ENCODE results near the gene EHMT1.

Gene EHMT1

DNA sequence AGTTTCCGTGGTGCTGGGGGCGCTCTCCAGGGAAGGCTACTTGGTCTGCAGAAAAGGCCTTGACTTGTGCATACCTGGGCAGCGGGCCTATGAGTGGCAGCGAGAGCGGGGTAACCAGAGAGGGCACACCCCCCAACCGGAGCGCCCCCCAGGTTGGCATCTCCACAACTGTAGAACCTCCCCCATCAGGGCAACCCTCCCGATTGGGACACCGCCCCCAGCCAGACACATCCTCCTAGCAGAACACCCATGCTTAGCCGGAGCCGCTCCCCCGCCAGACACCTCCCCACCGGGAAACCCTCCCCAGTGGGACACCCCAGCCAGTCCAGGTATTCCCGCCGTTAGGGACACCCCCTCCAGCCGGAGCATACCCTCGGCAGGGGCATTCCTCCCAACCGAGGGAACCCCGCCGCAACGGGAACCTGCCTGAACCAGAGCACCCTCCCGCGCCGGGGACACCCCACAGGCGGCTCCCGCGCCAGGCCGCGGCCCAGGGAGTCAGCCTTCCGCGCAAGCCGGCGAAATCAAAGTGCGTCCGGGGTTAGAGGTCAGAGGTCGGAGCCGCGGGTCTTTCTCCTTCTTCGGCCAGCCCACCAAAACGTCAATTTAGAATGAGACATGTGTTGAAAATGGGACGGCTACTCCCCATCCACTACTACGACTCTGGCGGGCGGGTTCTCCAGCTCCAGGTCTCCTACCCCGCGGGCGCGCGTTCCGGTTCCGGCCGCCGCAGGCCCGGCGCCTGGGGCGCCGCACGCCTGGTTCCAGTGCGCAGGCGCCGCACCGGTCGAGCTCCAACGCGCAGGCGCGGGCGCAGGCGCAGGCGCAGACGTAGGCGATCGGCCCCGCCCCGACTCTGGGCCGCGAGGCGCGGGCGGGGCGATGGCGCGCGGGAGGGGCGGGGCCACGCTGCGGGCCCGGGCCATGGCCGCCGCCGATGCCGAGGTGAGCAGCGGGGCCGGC, at the start of gene EHMT1:
Gene EHMT1, plus strand, starts transcription at position 901 of the 963 bp plus-strand sequence. Its CDS starts 24 bp downstream, at position 925.
- DNase-seq, result peak; percentile 29

GRCh38 chr9:137569609-137570203, 49.1 kb upstream of the EHMT1 start:
- no peak for DNase-seq

DNA sequence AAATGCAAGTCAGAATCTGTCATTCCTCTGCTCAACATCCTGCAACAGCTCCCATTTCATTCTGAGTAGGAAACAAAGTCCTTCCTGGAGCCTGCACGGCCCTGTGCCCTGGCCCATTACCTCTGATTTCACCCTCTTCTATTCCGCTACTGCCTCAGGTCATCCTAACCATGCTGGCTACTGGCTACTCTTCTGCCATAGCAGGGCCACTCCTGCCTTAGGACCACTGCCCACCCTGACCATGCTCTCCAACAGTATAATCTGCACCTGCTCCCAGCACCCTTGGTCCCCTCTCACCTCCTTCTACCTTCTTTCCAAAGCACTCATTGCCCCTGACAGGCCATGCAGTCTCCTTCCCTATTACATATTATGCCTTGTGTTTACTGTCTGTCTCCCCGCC, 48.2 kb upstream of the EHMT1 start:
- DNase-seq, result no peak

- no peak for DNase-seq
These were observed 44.6 kb upstream of the EHMT1 start for GRCh38 chr9:137574192-137574591.

DNA sequence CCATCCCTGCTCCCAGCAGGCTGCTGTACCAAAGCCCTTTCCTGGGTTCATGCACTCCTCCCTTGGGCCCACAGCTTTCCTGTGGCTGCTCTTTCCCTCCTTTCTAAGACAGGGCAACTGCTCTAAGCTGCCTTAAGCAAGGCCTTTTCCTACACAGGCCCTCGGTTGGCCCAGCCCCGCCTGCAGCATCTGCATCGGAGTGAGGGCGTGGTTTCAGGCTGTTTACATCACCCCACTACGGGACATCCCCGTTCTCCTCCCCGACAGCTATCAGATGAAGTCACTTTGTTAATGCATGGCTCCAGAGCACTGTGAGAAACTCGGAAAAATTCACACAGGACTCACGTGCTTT, 43.5 kb upstream of the EHMT1 start:
- no peak for DNase-seq

DNA sequence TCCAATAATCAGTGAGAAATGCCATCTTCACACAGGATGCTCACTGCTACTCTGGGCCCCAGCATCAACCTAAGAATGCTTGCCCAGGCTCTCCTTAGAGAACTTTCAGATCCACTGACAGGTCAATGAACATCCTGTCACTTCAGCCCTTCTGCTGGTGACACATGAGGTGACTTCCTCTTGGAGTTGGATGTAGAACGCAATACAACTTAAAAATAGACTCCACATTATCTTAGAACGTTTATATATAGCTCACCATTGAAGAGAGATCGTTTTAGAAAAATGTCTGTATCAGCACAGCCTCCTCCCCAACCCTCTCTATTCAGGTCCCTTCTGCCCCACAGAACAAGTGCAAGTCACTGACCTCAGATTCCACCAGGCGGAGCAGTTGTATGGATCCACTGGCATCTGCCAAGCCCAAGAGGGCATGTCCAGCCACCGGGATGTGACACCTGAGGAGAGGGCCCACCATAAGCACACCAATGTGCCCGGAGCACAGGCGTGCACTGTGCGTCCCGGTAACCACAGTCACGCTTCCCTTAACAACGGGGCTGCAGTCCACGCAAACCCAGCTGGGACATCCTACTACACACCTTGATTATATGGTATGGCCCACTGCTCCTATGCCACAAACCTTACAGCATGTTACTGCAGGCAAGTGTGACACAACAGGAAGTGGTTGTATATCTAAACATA, 42.9 kb upstream of the EHMT1 start:
- DNase-seq, result no peak

DNA sequence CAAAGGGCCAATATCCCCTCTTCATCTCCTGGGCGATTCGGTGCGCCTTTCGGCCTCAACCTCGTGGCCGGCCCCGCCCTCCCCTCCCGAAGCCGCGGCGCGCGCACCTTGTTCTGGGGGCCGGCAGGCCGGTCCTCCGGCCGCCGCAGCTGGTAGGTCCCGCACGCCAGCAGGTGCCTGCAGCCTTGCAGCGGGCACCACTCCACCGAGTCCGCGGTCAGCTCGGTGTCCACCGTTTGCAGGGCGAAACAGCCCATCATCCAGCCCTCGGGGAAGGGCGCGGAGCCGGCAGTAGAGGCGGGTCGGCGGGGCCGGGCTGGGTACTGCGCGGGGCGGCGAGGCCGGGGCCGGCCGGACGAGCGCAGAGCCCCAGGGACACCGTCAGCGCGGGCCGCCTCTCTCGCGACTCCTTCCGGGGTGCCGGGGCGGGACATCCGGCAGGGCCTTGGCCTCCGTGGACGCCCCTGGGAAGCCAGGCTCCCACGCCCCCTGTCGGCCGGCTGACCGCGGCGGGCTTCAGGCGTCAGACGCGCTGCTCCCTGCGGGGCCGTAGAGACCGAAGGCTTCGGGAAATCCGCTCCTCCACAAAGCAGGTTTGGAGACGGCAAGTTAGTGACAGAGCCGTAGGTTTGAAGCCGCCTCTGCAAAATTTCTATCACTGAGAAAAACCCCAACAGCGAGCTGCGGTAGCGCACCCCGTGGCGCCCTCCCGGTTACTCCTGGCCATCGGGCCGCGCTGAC, 40.1 kb upstream of the EHMT1 start, which contains the start of gene DPH7:
Gene DPH7, minus strand, starts transcription at position 408 of the 741 bp plus-strand sequence. Its CDS starts 148 bp downstream, at position 260.
- peak; percentile 34 for DNase-seq

GRCh38 chr9:137579259-137579604, 39.6 kb upstream of the EHMT1 start:
- no peak for DNase-seq

- DNase-seq, result no peak
These were observed 38.4 kb upstream of the EHMT1 start for GRCh38 chr9:137580209-137580953.

GRCh38 chr9:137580954-137581322, 37.9 kb upstream of the EHMT1 start:
- no peak for DNase-seq

DNA sequence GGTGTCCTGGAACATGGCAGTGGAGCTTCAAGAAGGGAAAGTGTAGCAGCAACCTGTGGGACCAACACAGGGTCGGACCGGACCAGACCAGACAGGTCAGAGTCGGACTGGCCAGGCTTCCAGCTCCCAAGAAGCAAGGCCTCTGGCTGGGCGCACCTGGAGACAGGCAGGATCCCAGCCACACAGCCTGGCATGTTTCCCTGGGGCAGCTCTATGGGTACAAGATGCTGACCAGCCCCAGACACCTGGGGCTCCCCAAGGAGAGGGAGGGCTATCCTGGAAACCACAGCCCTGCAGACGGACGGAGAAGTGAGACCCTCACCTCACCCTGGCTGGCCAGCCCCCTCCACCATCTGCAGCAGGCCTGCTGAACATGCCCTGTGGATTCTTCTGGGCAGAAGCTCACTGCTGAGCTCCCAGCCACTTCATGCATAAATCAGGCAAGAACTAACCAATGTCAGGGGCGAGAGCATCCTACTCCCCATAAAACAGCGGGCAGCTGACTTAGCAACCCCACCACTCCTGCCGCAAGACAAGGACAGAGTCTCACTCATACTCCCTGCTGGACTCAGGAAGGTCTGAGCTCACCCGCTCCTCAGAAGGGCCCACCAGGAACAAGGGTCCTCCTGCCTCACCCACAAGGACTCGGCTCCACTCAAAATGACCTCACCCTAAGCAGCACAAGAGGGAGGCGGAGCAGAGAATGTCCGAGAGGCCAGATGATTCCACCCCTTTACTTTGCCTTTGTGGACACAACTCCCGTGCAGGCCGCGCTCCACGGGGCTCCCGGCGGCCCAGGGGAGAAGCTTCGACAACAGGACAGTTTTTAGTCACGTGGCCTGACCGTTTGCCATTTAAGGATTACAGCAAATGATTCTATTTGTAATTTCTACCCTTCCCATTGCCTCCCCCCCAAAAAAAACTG, 37.2 kb upstream of the EHMT1 start:
- no peak for DNase-seq

DNA sequence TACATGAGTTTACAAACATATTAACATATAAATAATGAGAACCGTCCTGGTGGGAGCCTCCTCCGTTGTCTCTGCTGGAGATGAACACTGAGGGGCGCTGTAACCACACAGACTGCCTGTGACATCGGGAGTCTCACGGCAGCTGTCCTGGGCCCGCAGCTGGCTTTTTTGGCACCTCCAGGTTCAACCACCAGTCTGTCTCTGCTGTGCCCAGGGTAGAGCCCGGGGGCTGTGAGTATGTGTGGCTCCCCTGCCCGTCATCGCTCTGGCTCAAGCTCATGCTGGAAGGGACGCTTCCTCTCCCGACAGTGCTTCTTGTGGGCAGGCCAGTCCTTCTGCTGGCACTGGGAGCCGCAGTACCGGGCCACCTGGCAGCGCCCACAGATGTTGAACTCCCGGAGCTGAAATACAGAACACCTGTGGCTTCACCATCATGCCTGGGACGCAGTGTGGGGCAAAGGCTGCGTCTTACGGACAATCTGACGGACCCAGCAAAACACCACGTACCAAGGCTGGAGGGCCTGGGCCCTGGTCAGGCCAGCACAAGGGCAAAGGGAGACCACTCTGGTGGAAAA, 36.4 kb upstream of the EHMT1 start:
- DNase-seq, result no peak

DNA sequence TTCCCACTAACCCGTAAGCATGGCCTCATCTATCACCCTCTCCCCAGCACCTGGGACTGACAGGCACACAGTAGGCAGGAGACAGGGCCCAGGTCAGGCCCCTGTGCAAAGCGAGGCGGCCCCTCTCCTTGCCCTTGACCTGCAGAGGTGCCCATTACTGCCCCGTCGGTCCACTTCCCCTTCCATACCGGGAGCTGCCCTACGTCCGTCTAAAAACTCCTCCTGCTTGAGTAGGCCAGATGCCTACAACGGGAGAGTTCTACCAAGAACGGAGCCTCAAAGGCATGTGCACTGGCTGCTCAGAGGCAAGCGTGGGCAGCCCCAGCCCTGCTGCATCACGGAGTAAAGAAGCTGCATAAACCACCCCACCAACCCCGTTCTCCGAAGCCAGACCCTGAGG, 35.5 kb upstream of the EHMT1 start:
- DNase-seq, result no peak

- DNase-seq, result no peak
These were observed 34.8 kb upstream of the EHMT1 start for GRCh38 chr9:137583957-137584356.

GRCh38 chr9:137586854-137587253, 32.0 kb upstream of the EHMT1 start:
- no peak for DNase-seq

DNA sequence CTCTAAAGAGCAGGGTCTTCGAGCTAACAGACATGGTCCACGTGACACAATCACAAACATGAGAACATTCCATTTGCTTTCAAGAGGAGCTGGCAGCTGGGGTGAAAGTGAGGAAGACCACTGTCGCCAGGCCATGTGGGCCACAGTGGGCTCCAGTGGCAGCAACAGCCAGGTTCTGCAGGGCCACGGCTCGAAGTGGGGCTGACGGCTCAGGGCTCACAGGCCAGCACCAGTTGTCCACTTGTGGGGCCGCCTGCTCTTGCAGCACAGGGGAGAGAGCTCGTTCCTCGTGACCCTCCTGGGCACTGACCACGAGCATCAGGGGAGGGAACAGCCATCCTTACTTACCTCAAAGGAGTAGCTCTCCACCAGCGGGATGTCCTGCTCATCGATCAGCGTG, 30.5 kb upstream of the EHMT1 start:
- DNase-seq, result no peak

GRCh38 chr9:137588891-137589290, 29.9 kb upstream of the EHMT1 start:
- no peak for DNase-seq

DNA sequence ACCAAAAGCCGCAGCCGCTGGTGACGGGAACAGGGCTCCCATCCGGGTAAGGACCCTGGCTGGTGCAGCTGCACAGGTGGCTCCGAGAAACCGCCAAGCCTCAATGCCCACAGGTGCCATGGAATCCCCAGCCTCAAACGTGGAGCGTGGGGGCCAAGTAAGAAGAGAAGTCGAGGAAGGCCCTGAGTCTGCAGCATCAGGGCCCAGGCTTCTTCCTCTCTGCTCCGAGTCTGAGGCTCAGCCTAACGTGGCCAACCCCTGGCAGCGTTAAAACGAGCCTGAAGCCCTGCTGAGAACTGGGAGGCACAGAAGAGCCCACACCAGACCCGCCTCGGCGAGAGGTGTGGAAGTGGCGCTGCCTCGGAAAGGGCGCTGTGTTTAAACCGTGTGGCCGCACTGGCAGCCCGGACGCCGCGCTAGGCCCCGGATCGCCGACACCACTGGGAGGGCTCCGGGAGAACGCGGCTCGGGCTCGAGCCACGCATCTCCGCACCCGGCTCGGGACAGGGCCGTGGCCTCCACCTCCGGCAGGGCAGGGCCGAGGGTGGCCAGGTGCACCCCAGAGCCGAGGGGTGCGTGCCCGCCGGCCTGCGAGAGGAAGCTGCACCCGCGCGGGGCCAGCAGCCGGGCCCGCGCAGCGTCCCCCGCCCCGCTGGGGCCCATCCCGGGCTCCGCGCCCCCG, 29.2 kb upstream of the EHMT1 start:
- no peak for DNase-seq

- DNase-seq, result no peak
These were observed 28.7 kb upstream of the EHMT1 start for GRCh38 chr9:137590123-137590468.
